ENCODE data around the gene PANX3. TPM values are rescaled to one million over a fixed set of nuclear protein-coding genes. Genes with fewer than 3 reads are reported as not detected.

PANX3 gene
- total and polyA plus RNA-seq, 9 of the 15 experiments (the other 6 are each of a cell fraction or from before 2014, with no cell fraction given), result 0.09 to 0.69 (median 0.39) TPM

DNA sequence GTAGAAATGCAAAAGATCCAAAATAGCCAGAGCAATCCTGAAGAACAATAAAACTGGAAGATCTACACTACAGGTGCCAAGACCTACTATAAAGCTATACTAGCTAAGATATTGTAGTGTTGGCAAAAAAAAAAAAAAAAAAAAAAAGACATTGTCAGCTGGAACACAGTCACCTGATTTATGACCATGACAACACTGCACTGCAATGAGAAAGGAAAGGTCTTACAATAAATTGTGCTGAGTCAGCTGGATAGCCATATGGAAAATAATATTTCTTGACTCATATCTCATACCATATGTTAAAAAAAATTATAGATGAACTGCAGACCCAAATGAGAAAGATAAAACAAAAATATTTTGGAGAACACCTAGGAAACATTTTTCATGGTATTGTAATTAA, 3.1 kb upstream of the PANX3 start (continued):
- TF ChIP-seq AFF1 (IDR thresholded peaks at IDR 0.05; ENCODE audit: low read depth in 1 of 2, partially characterized antibody in 2 of 2) (no peak), TEAD2 (tag; IDR thresholded peaks at IDR 0.05) (no peak), CBFA2T2 (conservative IDR thresholded peaks at IDR 0.05) (peak; percentile 30; the same call in 1 of the 2 replicates), PBX2 (CRISPR knock-in tag; IDR thresholded peaks at IDR 0.05; ENCODE audit: low read depth) (peak; percentile 72), PBX2 (tag; conservative IDR thresholded peaks at IDR 0.05; ENCODE audit: low read depth) (peak; percentile 99), ATF1 (CRISPR knock-in tag; IDR thresholded peaks at IDR 0.05) (no peak), ATF1 (tag; IDR thresholded peaks at IDR 0.05) (peak; percentile 54; the same call in 1 of the 2 replicates), FOXK2 (conservative IDR thresholded peaks at IDR 0.05 in 1 of 2, IDR thresholded peaks at IDR 0.05 in 1 of 2; ENCODE audit: low read depth in 2 of 2) (peak; percentile 40 to 53; a peak in 3 of 4 replicates), ATF7 (IDR thresholded peaks at IDR 0.05) (peak; percentile 57; the same call in 1 of the 2 replicates), XRCC4 (IDR thresholded peaks at IDR 0.05; ENCODE audit: extremely low read depth, insufficient read depth, insufficient read length) (no peak), CEBPG (CRISPR knock-in tag; IDR thresholded peaks at IDR 0.05) (no peak), CEBPG (tag; conservative IDR thresholded peaks at IDR 0.05 in 1 of 2, IDR thresholded peaks at IDR 0.05 in 1 of 2) (peak in 1 of 2 experiments; percentile 46; a peak in 1 of 4 replicates), ATF3 (IDR thresholded peaks at IDR 0.05) (peak; percentile 81), ATF3 (CRISPR knock-in tag; conservative IDR thresholded peaks at IDR 0.05) (no peak), ARID1B (IDR thresholded peaks at IDR 0.05) (peak; percentile 76), EP400 (IDR thresholded peaks at IDR 0.05) (peak; percentile 28; the same call in 1 of the 2 replicates), TAL1 (IDR thresholded peaks at IDR 0.05) (peak; percentile 46), NCOA1 (IDR thresholded peaks at IDR 0.05; ENCODE audit: low read depth) (no peak), BACH1 (tag; IDR thresholded peaks at IDR 0.05) (peak; percentile 97)
- TF ChIP-seq, protein P1, sequence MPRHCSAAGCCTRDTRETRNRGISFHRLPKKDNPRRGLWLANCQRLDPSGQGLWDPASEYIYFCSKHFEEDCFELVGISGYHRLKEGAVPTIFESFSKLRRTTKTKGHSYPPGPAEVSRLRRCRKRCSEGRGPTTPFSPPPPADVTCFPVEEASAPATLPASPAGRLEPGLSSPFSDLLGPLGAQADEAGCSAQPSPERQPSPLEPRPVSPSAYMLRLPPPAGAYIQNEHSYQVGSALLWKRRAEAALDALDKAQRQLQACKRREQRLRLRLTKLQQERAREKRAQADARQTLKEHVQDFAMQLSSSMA (CRISPR knock-in tag; IDR thresholded peaks at IDR 0.05), result no peak

All from K562 (cell line).